Natural killer cell (primary cell): ENCODE results near the gene PES1. TPM values are rescaled to one million over a fixed set of nuclear protein-coding genes. Genes with fewer than 3 reads are reported as not detected.
A peak's percentile ranks its signal among the peaks of the same experiment; 100 is the strongest.

Experiments used
- ATAC-seq, 3 donors: fragments of 150-1000 bp in 2 of 3; fragments of 200-7000 bp in 1 of 3; cut with Tn5 transposase; 1 replicate in 1 of 3; 2 replicates in 2 of 3; pipeline ENCODE4 v1.10.0; 2021; ENCODE audit warnings: mild to moderate bottlenecking in 2 of 3, moderate library complexity in 2 of 3
- DNase-seq, 2 donors: peaks; one replicate each; pipeline versions ENCODE4 v3.0.0 to v3.0.0-alpha.2; 2013 to 2021; ENCODE audit warnings: mixed read lengths in 1 of 2
- H3K27ac ChIP-seq: one replicate; pipeline ENCODE4 v1.5.1; 2013; ENCODE audit warnings: mild to moderate bottlenecking, low read length
- H3K27me3 ChIP-seq: one replicate; pipeline ENCODE4 v1.6.1; 2013; ENCODE audit warnings: low read length; ENCODE audit not compliant: control insufficient read depth, insufficient read depth
- H3K36me3 ChIP-seq: one replicate; pipeline ENCODE4 v1.6.1; 2013; ENCODE audit warnings: low read length; ENCODE audit not compliant: control insufficient read depth, insufficient read depth
- H3K4me1 ChIP-seq: one replicate; pipeline ENCODE4 v1.6.1; 2013; ENCODE audit warnings: low read length; ENCODE audit not compliant: control insufficient read depth, insufficient read depth
- H3K4me3 ChIP-seq: one replicate; pipeline ENCODE4 v1.5.1; 2013; ENCODE audit warnings: low read length
- H3K9me3 ChIP-seq: one replicate; pipeline ENCODE4 v1.6.1; 2013; ENCODE audit warnings: low read length; ENCODE audit not compliant: control insufficient read depth, insufficient read depth
- H3K27ac Mint-ChIP-seq, 2 donors: one replicate each; pipeline ENCODE4 v1.8.0; 2022; ENCODE audit warnings: mild to moderate bottlenecking in 2 of 2, mixed read lengths in 2 of 2, moderate library complexity in 1 of 2
- H3K27me3 Mint-ChIP-seq, 2 donors: one replicate each; pipeline ENCODE4 v1.8.0; 2022; ENCODE audit warnings: low read depth in 2 of 2, mixed read lengths in 2 of 2
- H3K36me3 Mint-ChIP-seq: one replicate; pipeline ENCODE4 v1.8.0; 2022; ENCODE audit warnings: mixed read lengths
- H3K4me1 Mint-ChIP-seq, 2 donors: one replicate each; pipeline ENCODE4 v1.8.0; 2022; ENCODE audit warnings: mixed read lengths in 2 of 2
- H3K4me3 Mint-ChIP-seq: one replicate; pipeline ENCODE4 v1.8.0; 2022; ENCODE audit warnings: mild to moderate bottlenecking, moderate library complexity, mixed read lengths
- H3K9me3 Mint-ChIP-seq, 2 donors: one replicate each; pipeline ENCODE4 v1.8.0; 2022; ENCODE audit warnings: mixed read lengths in 2 of 2
- WGBS: methylation state at CpG from one replicate; pipeline ENCODE4 v1.1.7; 2013; ENCODE audit warnings: missing lambda C conversion rate; ENCODE audit not compliant: insufficient coverage; 5-methylcytosine and 5-hydroxymethylcytosine counted together
- intact Hi-C: fragments of 100-400 bp; cut with micrococcal nuclease; formaldehyde crosslinking; loops from one replicate; pipeline ENCODE4 v1.14.2; 2022
- total RNA-seq, 4 donors: library from RNA; stranded (reverse); fragments of 120-200 nt in 1 of 4; gene quantifications; one replicate each; pipeline versions ENCODE4 v1.2.3 to v1.2.4, GENCODE V29; 2013 to 2022
- TF ChIP-seq, protein P1 (sequence below): fragments of 200-600 bp; IDR thresholded peaks from one replicate; pipeline ENCODE4 v1.8.0; 2022; ENCODE audit warnings: antibody characterized with exemption

PES1 gene
- total RNA-seq, 3 donors from 2014 or later (not counting 1 experiment from before 2014, with no cell fraction given) = 30.9 to 39.7 (median 34.9) TPM

DNA sequence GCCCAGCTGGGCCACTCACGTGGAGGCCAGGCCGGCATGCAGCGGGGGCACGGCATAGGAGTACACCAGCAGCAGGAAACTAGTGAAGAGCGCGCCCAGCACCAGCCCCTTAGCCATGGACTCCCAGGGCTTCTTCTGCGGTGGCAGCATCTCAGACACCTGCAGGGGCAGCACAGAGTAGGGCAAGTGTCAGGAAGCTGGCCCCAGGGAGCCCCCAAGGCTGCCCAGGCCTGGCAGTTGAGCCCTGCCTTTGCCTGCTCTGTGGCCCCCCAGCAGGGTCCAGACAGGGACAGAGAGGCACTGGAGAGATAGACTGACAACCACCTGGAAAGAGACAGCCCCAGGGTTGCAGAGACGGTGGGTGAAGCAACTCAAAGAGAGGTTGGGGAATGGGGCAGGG is 34.5 kb downstream of the PES1 start:
- WGBS = 89% methylated on average over 8 of the region's 8 CpGs
- no peaks in the 10 kb centered on the region for H3K9me3 Mint-ChIP-seq
- no peaks in the 10 kb centered on the region for H3K4me1 ChIP-seq
- H3K4me3 ChIP-seq = no peak overlapping the region
- H3K27ac ChIP-seq = no peak overlapping the region
- no peaks in the 10 kb centered on the region for H3K27me3 ChIP-seq
- TF ChIP-seq, protein P1, sequence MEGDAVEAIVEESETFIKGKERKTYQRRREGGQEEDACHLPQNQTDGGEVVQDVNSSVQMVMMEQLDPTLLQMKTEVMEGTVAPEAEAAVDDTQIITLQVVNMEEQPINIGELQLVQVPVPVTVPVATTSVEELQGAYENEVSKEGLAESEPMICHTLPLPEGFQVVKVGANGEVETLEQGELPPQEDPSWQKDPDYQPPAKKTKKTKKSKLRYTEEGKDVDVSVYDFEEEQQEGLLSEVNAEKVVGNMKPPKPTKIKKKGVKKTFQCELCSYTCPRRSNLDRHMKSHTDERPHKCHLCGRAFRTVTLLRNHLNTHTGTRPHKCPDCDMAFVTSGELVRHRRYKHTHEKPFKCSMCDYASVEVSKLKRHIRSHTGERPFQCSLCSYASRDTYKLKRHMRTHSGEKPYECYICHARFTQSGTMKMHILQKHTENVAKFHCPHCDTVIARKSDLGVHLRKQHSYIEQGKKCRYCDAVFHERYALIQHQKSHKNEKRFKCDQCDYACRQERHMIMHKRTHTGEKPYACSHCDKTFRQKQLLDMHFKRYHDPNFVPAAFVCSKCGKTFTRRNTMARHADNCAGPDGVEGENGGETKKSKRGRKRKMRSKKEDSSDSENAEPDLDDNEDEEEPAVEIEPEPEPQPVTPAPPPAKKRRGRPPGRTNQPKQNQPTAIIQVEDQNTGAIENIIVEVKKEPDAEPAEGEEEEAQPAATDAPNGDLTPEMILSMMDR = no peak
- ATAC-seq (no peak), DNase-seq (no peak)
- no peak overlapping the region for H3K27ac Mint-ChIP-seq
- no peak overlapping the region for H3K4me3 Mint-ChIP-seq
- no peaks in the 10 kb centered on the region for H3K9me3 ChIP-seq
- no peaks in the 10 kb centered on the region for H3K27me3 Mint-ChIP-seq
- no peaks in the 10 kb centered on the region for H3K36me3 ChIP-seq
- intact Hi-C loops = no loop called here
- H3K36me3 Mint-ChIP-seq = no peaks in the 10 kb centered on the region
- no peaks in the 10 kb centered on the region for H3K4me1 Mint-ChIP-seq

DNA sequence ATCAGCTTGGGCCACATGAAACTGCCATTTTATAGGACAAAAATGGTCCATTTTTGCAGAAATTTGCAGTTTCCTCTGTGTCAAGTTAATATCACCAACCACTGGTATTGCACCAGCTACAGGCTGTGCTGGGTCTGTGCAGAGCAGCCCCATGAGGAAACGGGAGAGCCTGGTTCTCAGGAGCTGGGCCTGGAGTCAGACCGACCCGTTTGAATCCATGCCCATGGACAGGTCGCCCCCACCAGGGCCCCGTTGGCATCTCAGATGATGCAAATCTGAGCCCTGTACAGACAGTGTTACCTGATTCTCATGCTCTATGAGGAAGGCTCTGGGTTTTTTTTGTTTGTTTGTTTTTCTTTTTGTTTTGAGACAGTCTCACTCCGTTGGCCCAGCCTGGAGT is 35.3 kb downstream of the PES1 start:
- 82% methylated on average over 6 of the region's 6 CpGs for WGBS
- no peaks in the 10 kb centered on the region for H3K36me3 Mint-ChIP-seq
- no peak for ATAC-seq

DNA sequence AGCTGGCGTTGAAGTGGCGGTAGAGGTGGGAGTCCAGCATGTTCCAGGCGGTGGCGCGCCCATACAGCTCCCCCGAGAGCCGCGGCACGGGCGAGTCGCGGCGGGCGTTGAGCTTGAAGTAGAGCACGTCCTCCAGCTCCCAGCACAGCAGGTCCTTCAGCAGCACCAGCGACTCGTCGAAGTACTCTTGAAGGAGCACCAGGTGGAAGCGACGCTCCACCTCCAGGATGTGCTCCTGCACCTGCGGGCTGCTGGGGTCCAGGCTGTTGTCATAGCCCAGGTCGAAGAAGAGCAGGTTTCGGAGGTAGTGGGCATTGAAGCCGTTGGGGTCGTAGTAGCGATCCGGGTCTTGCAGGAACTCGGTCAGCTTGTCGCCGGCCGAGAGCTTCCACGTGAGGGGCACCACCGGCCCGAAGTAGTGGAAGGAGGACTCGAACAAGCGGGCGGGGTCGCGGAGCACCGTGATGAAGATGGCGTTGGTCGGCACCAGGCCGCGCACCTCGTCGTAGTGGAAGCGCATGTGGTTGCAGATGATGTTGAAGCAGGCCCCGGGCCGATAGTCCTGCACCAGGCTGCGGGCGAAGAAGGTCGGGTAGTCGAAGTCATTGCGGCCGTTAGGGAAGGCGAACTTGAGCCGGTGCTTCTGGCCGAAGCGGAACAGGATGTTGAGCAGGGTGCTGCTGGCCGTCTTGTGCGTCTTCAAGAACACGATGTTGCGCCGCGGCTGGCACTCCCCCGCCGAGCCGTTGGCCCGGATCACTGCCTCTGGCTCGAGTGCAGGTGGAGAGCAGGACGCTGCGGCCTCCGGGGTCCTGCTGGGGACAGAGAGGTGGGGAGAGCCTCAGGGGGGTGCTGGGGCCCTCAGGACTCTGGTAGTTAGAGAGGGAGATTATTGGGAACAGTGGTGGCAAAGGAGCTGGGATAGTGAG is 36.2 kb downstream of the PES1 start:
- Mint-ChIP-seq H3K9me3 (no peaks in the 10 kb centered on the region), H3K27ac (no peak overlapping the region), H3K4me3 (no peak overlapping the region), H3K36me3 (no peaks in the 10 kb centered on the region), H3K4me1 (no peaks in the 10 kb centered on the region), H3K27me3 (no peaks in the 10 kb centered on the region)
- Histone ChIP-seq H3K9me3 (no peaks in the 10 kb centered on the region), H3K4me1 (no peaks in the 10 kb centered on the region), H3K27ac (no peak overlapping the region), H3K27me3 (no peaks in the 10 kb centered on the region), H3K4me3 (no peak overlapping the region), H3K36me3 (no peaks in the 10 kb centered on the region)
- intact Hi-C loops = no loop called here
- 95% methylated on average over 73 of the region's 73 CpGs for WGBS
- ATAC-seq = no peak
- DNase-seq = peak in 1 of 2 donors; percentile 15
- TF ChIP-seq, protein P1 = no peak

More for the DNA sequence above, 35.3 kb downstream of the PES1 start:
- DNase-seq = no peak
- H3K4me3 ChIP-seq = no peak overlapping the region
- no peaks in the 10 kb centered on the region for H3K36me3 ChIP-seq
- no peak overlapping the region for H3K4me3 Mint-ChIP-seq
- H3K27me3 ChIP-seq = no peaks in the 10 kb centered on the region
- TF ChIP-seq, protein P1 = no peak
- H3K27me3 Mint-ChIP-seq = no peaks in the 10 kb centered on the region
- H3K9me3 Mint-ChIP-seq = no peaks in the 10 kb centered on the region
- no peak overlapping the region for H3K27ac ChIP-seq
- no peak overlapping the region for H3K27ac Mint-ChIP-seq
- H3K9me3 ChIP-seq = no peaks in the 10 kb centered on the region
- no peaks in the 10 kb centered on the region for H3K4me1 ChIP-seq
- intact Hi-C loops = no loop called here
- H3K4me1 Mint-ChIP-seq = no peaks in the 10 kb centered on the region
